AG04449 (cell line): ENCODE data around the gene MARCHF4.

ENCODE experiments used
- CTCF ChIA-PET: fragments of 350-600 bp; formaldehyde crosslinking; extraction: SDS; loops from one replicate; lab custom pipeline; 2021; ENCODE audit warnings: antibody characterized with exemption; lab: Yijun Ruan, JAX
- POLR2A ChIA-PET: fragments of 400-600, 350-600 bp; formaldehyde crosslinking; extraction: SDS; loops from one replicate; lab custom pipeline; 2020; ENCODE audit warnings: antibody characterized with exemption, inconsistent platforms; lab: Yijun Ruan, JAX
- DNase-seq: peaks from one replicate; pipeline ENCODE4 v3.0.0-alpha.2; 2010; ENCODE audit warnings: low read depth, low spot score
- H3K4me3 ChIP-seq: 2 replicates; pipeline ENCODE4 v1.5.1; 2011; ENCODE audit warnings: low read depth, mild to moderate bottlenecking, control low read depth, low read length
- TF ChIP-seq, protein P1 (sequence below): IDR thresholded peaks from one replicate; pipeline ENCODE4 v1.5.1; 2011; ENCODE audit warnings: mild to moderate bottlenecking, moderate library complexity, low read length, control low read depth, inconsistent platforms; ENCODE audit not compliant: insufficient read depth; ENCODE audit errors: missing control alignments

MARCHF4 gene

DNA sequence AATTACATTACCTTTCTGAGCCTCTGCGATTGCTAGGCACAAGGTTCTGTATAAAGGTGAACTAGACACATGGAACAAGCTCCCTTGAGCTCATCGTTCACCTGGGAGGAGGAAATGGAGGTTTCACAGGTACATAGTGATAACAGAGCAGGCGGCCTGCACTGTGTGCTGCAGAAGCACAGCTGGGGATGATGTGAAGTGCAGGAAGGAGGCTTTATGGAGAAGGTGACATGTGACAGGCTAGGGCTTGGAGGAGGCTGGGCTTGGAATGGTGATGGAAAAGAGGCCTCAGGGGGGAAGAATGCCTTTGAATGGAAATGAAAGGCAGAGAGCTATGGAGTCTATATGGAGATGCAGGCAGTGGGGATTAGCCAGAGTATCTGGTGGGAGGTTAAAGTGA, 22.9 kb downstream of the MARCHF4 start:
- CTCF ChIA-PET = interaction anchor here (1.4 kb wide), 1 partner anchor 14 kb away, joined by 3 read pairs; no protein-coding TSS in a partner anchor
- H3K4me3 ChIP-seq = no peak overlapping the region
- TF ChIP-seq, protein P1, sequence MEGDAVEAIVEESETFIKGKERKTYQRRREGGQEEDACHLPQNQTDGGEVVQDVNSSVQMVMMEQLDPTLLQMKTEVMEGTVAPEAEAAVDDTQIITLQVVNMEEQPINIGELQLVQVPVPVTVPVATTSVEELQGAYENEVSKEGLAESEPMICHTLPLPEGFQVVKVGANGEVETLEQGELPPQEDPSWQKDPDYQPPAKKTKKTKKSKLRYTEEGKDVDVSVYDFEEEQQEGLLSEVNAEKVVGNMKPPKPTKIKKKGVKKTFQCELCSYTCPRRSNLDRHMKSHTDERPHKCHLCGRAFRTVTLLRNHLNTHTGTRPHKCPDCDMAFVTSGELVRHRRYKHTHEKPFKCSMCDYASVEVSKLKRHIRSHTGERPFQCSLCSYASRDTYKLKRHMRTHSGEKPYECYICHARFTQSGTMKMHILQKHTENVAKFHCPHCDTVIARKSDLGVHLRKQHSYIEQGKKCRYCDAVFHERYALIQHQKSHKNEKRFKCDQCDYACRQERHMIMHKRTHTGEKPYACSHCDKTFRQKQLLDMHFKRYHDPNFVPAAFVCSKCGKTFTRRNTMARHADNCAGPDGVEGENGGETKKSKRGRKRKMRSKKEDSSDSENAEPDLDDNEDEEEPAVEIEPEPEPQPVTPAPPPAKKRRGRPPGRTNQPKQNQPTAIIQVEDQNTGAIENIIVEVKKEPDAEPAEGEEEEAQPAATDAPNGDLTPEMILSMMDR = no peak
- DNase-seq = no peak
- POLR2A ChIA-PET = interaction anchor here (1.1 kb wide), 1 partner anchor 13 kb away, joined by 3 read pairs; no protein-coding TSS in a partner anchor

DNA sequence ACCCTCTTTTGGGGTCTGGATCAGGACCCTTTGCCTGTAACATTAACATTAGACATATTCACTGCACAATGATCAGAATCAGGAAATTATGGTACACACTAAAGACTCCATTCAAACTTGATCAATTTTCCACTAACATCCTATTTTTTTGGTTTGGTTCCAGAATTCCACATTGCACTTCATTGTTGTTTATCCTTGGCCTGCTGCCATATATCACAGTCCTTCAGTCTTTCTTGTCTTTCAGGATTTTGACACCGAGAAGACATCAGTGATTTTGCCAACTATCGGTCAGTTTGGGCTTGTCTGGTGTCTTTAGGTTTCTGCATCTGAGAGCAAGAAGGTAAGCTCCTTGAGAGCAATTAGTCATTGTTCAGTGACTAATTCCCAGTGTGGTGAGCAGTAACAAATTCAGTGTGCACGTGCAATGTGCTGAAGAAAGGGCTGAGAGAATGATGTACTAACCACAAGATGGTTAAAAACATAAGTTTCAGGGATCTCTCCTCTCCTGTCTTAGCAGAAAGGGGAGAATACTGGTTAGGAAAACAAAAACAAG, 23.5 kb downstream of the MARCHF4 start:
- TF ChIP-seq, protein P1 = no peak
- ChIA-PET CTCF (interaction anchor here (0.6 to 1.4 kb wide), 2 partner anchors 10 to 15 kb away, joined by 3 read pairs; no protein-coding TSS in a partner anchor), POLR2A (interaction anchor here (0.5 to 1.1 kb wide), 2 partner anchors 14 to 23 kb away, joined by 3 to 4 read pairs; partner anchors contain the start of gene MARCHF4)
- H3K4me3 ChIP-seq = no peak overlapping the region
- DNase-seq = no peak

DNA sequence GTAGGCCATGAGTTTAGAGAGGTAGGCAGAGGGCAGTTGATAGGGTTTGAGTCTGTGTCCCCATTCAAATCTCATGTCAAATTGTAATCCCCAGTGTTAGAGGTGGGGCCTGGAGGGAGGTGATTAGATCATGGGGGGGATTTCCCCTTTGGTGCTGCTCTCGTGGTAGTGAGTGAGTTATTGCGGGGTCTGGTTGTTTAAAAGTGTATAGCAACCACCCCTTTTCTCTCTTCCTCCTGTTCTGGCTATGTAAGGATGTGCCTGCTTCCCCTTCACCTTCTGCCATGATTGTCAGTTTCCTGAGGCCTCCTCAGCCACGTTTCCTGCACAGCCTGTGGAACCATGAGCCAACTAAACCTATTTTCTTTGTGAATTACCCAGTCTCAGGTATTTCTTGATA, 25.5 kb downstream of the MARCHF4 start:
- no peak overlapping the region for H3K4me3 ChIP-seq
- POLR2A ChIA-PET = no interaction called here
- TF ChIP-seq, protein P1 = no peak
- DNase-seq = no peak
- CTCF ChIA-PET = no interaction called here

DNA sequence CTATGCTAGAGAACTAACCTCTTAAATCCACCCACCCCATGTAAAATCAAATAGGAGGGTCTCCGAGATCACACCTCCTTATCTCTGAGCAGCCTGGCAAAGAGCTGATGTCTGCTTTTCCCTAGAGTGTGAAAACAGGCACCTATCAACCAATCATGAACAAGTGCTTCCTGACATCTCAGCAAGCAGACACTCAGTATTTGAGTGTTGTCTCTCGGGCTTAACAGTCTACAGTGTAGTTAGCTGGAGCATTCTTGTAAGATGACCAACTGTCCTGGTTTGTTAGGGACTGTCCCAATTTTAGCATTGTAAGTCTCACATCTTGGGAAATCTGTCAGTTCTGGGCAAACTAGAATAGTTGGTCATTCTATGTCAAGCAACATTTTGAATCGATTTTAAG, 26.4 kb downstream of the MARCHF4 start:
- DNase-seq = no peak
- CTCF ChIA-PET = interaction anchor here (1.2 to 1.9 kb wide), 2 partner anchors 17 to 22 kb away, joined by 3 to 6 read pairs; no protein-coding TSS in a partner anchor
- TF ChIP-seq, protein P1 = no peak
- POLR2A ChIA-PET = interaction anchor here (1.1 kb wide), 1 partner anchor 26 kb away, joined by 5 read pairs; the partner anchor contains the start of gene MARCHF4
- no peak overlapping the region for H3K4me3 ChIP-seq

DNA sequence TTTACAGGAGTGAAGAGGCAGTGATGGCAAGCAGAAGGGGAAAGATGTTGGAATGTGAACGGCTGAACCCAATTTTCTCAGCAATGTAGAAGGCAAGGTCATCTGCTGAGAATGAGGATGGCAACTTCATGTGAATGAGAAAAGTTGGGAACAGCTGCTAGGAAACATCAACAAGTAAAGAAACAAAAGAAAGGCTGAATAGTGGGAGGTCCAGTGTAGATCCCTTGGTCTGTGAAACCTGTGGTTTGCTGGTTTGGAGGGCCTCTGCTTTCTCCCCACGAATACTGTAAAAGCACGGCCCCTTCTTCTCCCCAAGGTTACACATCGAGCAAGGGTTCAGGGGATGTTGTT, 27.4 kb downstream of the MARCHF4 start:
- TF ChIP-seq, protein P1 = no peak
- POLR2A ChIA-PET = interaction anchor here (1.1 kb wide), 1 partner anchor 27 kb away, joined by 5 read pairs; the partner anchor contains the start of gene MARCHF4

DNA sequence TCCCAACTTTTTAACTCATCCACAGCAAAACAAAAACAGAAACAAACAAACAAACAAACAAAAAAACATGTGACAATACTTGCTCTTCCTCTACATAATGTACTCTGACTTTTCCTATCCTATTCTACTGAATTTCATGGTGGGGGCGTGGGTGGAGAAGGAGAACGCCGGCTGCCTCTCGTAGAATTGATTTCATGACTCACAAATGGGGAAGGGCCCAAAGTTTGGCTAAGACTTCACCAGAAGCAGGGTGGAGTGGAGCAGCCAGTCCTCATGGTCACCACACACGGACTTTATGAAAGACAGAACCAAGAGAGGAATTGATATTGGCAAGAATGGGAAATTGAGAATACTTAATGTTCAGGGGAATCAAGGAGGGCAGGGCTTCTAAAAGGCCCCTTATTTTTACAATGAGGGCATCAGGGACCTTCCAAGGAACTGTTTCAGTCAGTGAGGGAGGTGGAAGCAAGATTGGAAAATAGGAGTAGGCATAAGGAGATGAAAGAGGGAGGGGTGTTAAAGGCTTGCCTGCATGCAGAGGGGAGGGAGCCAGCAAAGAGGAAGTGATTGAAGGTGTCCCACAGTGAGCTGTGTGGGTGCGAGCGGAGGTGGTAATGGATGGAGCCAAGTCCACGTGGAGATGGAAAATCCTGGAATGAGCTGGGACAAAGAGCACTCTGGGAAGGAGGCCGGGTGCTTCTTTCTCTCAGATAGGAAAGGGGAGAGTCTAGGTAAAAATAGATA, 27.9 kb downstream of the MARCHF4 start:
- TF ChIP-seq, protein P1 = no peak
- no peak for DNase-seq
- POLR2A ChIA-PET = interaction anchor here (1.4 kb wide), 1 partner anchor 29 kb away, joined by 5 read pairs; no protein-coding TSS in a partner anchor
- H3K4me3 ChIP-seq = no peak overlapping the region
- CTCF ChIA-PET = interaction anchor here (1.1 to 1.9 kb wide), 2 partner anchors 21 to 24 kb away, joined by 3 to 6 read pairs; no protein-coding TSS in a partner anchor

More for the DNA sequence above, 27.4 kb downstream of the MARCHF4 start:
- DNase-seq = no peak
- no peak overlapping the region for H3K4me3 ChIP-seq
- CTCF ChIA-PET = interaction anchor here (1.2 to 1.9 kb wide), 2 partner anchors 16 to 23 kb away, joined by 3 to 6 read pairs; no protein-coding TSS in a partner anchor
